ENCODE measurements around the gene DCBLD1.
A peak's percentile ranks its signal among the peaks of the same experiment; 100 is the strongest.

The DCBLD1 gene

GRCh38 chr6:117477988-117478852 lies 4.3 kb upstream of the DCBLD1 start:
- H3K27ac ChIP-seq: no peak overlapping the region
- no peak for TF ChIP-seq ZFX (IDR thresholded peaks at IDR 0.05)
- peak; percentile 10; the same call in 1 of the 2 replicates for TF ChIP-seq CTCF (conservative IDR thresholded peaks at IDR 0.05)

- TF ChIP-seq ZFX (IDR thresholded peaks at IDR 0.05) (no peak), CTCF (conservative IDR thresholded peaks at IDR 0.05) (no peak)
These were observed 3.6 kb upstream of the DCBLD1 start for GRCh38 chr6:117478853-117479231.

GRCh38 chr6:117480651-117481050 lies 1.8 kb upstream of the DCBLD1 start:
- H3K27ac ChIP-seq: no peak overlapping the region
- TF ChIP-seq CTCF (conservative IDR thresholded peaks at IDR 0.05): no peak
- no peak for TF ChIP-seq ZFX (IDR thresholded peaks at IDR 0.05)

More at GRCh38 chr6:117478853-117479231, 3.6 kb upstream of the DCBLD1 start:
- no peak overlapping the region for H3K27ac ChIP-seq

- peak overlapping the region; percentile 89; the same call in 1 of the 2 replicates for H3K27ac ChIP-seq
These were observed 1.1 kb upstream of the DCBLD1 start for GRCh38 chr6:117481278-117481925.

GRCh38 chr6:117481926-117482239 lies 591 bp upstream of the DCBLD1 start:
- H3K27ac ChIP-seq: peak overlapping the region; percentile 89
- no peak for TF ChIP-seq CTCF (conservative IDR thresholded peaks at IDR 0.05)
- no peak for TF ChIP-seq ZFX (IDR thresholded peaks at IDR 0.05)

More at GRCh38 chr6:117481278-117481925, 1.1 kb upstream of the DCBLD1 start:
- TF ChIP-seq ZFX (IDR thresholded peaks at IDR 0.05) (no peak), CTCF (conservative IDR thresholded peaks at IDR 0.05) (no peak)

- H3K27ac ChIP-seq: peak overlapping the region; percentile 89
- peak; percentile 40; the same call in 1 of the 2 replicates for TF ChIP-seq ZFX (IDR thresholded peaks at IDR 0.05)
- TF ChIP-seq CTCF (conservative IDR thresholded peaks at IDR 0.05): no peak
These were observed 650 bp downstream of the DCBLD1 start for GRCh38 chr6:117483004-117483644.

GRCh38 chr6:117483645-117484016 lies 1.2 kb downstream of the DCBLD1 start:
- TF ChIP-seq CTCF (conservative IDR thresholded peaks at IDR 0.05) (no peak), ZFX (IDR thresholded peaks at IDR 0.05) (no peak)
- H3K27ac ChIP-seq: peak overlapping the region; percentile 89

Measured in C4-2B (cell line).